Vagina (tissue), 2 donors: Measurements from ENCODE around the gene FADS3.

Experiments used
- CTCF ChIP-seq, 3 experiments: fragments of 450-650 bp in 2 of 3; fragments of 200-600 bp in 1 of 3; sonication (generic) in 1 of 3; IDR thresholded peaks; one replicate each; pipeline ENCODE4 v1.5.1; 2017 to 2019; ENCODE audit warnings: antibody characterized with exemption in 3 of 3, mild to moderate bottlenecking in 2 of 3, moderate library complexity in 2 of 3
- POLR2A ChIP-seq, 2 donors: fragments of 450-650 bp; IDR thresholded peaks; one replicate each; pipeline ENCODE4 v1.6.1; 2017; ENCODE audit warnings: antibody characterized with exemption in 2 of 2, mild to moderate bottlenecking in 2 of 2, moderate library complexity in 2 of 2

GRCh38 chr11:61921446-61921845, 30.1 kb upstream of the FADS3 start:
- TF ChIP-seq CTCF (IDR thresholded peaks at IDR 0.05) (no peak), POLR2A (IDR thresholded peaks at IDR 0.05) (no peak)
